Osteoblast (primary cell): ENCODE data around the gene PRPSAP1. TPM values are rescaled to one million over a fixed set of nuclear protein-coding genes. Genes with fewer than 3 reads are reported as not detected.

Experiments
- DNase-seq: peaks from one replicate; pipeline ENCODE4 v3.0.0; 2011; ENCODE audit warnings: low spot score, mixed read lengths; ENCODE audit not compliant: insufficient read length; ENCODE audit errors: missing footprints
- H2AFZ ChIP-seq: 2 replicates; pipeline ENCODE4 v1.6.0; 2011; ENCODE audit warnings: mild to moderate bottlenecking, low read length
- H3K27ac ChIP-seq: 2 replicates; pipeline ENCODE4 v1.5.1; 2011; ENCODE audit warnings: mild to moderate bottlenecking, low read depth, low read length, moderate library complexity
- H3K27me3 ChIP-seq: 2 replicates; pipeline ENCODE4 v1.6.0; 2012; ENCODE audit warnings: mild to moderate bottlenecking, control low read depth, inconsistent platforms, low read length, moderate library complexity; ENCODE audit not compliant: insufficient read depth
- H3K36me3 ChIP-seq: 2 replicates; pipeline ENCODE4 v1.5.1; 2011; ENCODE audit warnings: mild to moderate bottlenecking, low read length, control low read depth, moderate library complexity; ENCODE audit not compliant: insufficient read depth
- H3K4me1 ChIP-seq: 2 replicates; pipeline ENCODE4 v1.5.1; 2011; ENCODE audit warnings: mild to moderate bottlenecking, low read length, control low read depth, moderate library complexity; ENCODE audit not compliant: insufficient read depth
- H3K4me2 ChIP-seq: 2 replicates; pipeline ENCODE4 v1.6.0; 2011; ENCODE audit warnings: mild to moderate bottlenecking, low read length; ENCODE audit not compliant: insufficient read depth
- H3K4me3 ChIP-seq: fragments of 200-600 bp; sonication (generic); 3 replicates; pipeline ENCODE4 v1.5.1; 2012; ENCODE audit warnings: mild to moderate bottlenecking, low read length, inconsistent platforms; ENCODE audit not compliant: insufficient read depth
- H3K79me2 ChIP-seq: 2 replicates; pipeline ENCODE4 v1.6.0; 2012; ENCODE audit warnings: mild to moderate bottlenecking, low read length, control low read depth, inconsistent platforms; ENCODE audit not compliant: insufficient read depth
- H3K9me3 ChIP-seq: 2 replicates; pipeline ENCODE4 v1.5.1; 2011; ENCODE audit warnings: low read depth, low read length, control low read depth
- H4K20me1 ChIP-seq: 2 replicates; pipeline ENCODE4 v1.6.0; 2012; ENCODE audit warnings: mild to moderate bottlenecking, low read length, control low read depth; ENCODE audit not compliant: insufficient read depth
- total RNA-seq: library from RNA; depleted of rRNA; stranded (reverse); fragments of >200 nt; gene quantifications from 2 replicates; pipeline ENCODE4 v1.2.3, GENCODE V29; 2012
- TF ChIP-seq, protein P1 (sequence below): IDR thresholded peaks from 2 replicates; pipeline ENCODE4 v1.5.1; 2011; ENCODE audit warnings: mild to moderate bottlenecking, low read depth, low read length, moderate library complexity; ENCODE audit errors: extremely low read depth

PRPSAP1 gene
- total RNA-seq, 1 donor, result 79.6 TPM

DNA sequence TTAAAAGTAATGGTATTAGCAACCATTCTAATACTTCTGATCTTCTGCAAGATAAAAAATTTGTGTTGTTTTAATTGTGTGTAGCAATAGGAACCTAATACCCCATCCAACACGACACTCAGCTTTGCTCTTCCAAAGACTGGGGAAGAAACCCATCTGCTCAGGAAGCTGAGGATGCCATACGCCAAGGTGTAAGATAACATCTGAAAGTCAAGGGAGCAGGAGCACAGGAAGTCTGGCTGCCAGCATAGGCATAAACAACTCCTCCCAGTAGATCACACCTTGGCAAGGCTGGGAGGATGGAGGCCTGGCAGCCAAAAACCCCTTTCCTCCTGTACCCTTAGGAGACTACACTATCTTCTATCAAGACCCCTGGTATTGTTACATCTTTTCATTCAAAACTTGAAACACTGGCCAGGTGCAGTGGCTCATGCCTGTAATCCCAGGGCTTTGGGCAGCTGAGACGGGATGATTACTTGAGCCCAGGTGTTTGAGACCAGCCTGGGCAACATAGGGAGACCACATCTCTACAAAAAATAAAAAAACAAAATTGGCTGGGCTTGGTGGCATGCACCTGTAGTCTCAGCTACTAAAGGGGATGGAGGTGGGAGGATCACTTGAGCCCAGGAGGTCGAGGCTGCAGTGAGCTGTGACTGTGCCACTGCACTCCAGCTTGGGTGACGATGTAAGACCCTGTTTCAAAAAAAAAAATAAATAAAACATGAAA, 25.0 kb upstream of the PRPSAP1 start:
- H3K9me3 ChIP-seq, result no peaks in the 10 kb centered on the region

DNA sequence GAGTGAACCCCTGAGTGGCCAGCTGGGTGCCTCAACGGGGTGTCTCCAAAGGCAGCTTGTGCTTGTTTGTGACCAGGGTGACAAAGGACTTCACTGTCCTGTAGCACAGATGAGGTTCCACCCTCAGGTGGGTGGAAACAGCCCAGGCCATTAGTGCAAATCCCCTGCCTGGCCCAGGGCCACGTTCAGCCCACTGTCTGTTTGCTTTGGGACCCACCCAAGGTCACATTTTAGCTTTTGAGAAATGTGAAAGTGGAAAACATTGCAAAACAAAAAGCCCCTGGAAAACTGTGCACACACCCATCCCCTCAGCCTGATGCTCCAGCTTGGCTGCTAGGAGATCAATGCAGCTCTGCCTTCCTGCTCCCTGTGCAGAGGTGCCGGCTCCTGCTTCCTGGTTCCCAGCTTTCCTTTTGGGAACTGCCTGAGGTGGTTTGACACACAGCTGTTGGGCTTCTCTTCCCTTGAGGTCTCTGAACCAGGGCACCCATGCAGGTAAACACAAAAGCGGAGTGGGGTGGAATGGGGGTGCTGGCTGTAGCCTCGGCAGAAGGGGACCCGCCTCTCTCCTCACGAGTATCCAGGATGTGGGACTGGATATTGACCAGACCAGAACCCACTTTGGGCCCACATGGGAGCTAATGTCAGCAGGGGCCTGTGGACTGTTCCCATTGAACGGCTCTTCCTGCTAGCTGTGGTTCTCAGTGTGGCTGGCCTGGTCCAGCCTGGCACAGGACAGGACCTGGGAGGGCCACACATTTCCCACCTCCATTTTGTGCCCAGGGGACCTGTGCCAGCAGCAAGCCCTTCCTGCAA, 22.8 kb upstream of the PRPSAP1 start:
- H4K20me1 ChIP-seq, result no peaks in the 10 kb centered on the region
- H3K4me3 ChIP-seq, result no peak overlapping the region
- H3K27ac ChIP-seq, result peak overlapping the region; percentile 58
- no peaks in the 10 kb centered on the region for H3K79me2 ChIP-seq
- no peaks in the 10 kb centered on the region for H3K36me3 ChIP-seq
- H2AFZ ChIP-seq, result peak overlapping the region; percentile 19
- no peaks in the 10 kb centered on the region for H3K9me3 ChIP-seq
- H3K4me2 ChIP-seq, result peak overlapping the region; percentile 3
- H3K27me3 ChIP-seq, result no peaks in the 10 kb centered on the region
- peaks cover 21% of the 10 kb centered on the region for H3K4me1 ChIP-seq
- DNase-seq, result peak; percentile 71
- TF ChIP-seq, protein P1, sequence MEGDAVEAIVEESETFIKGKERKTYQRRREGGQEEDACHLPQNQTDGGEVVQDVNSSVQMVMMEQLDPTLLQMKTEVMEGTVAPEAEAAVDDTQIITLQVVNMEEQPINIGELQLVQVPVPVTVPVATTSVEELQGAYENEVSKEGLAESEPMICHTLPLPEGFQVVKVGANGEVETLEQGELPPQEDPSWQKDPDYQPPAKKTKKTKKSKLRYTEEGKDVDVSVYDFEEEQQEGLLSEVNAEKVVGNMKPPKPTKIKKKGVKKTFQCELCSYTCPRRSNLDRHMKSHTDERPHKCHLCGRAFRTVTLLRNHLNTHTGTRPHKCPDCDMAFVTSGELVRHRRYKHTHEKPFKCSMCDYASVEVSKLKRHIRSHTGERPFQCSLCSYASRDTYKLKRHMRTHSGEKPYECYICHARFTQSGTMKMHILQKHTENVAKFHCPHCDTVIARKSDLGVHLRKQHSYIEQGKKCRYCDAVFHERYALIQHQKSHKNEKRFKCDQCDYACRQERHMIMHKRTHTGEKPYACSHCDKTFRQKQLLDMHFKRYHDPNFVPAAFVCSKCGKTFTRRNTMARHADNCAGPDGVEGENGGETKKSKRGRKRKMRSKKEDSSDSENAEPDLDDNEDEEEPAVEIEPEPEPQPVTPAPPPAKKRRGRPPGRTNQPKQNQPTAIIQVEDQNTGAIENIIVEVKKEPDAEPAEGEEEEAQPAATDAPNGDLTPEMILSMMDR, result no peak

More for the DNA sequence above, 25.0 kb upstream of the PRPSAP1 start:
- H3K4me2 ChIP-seq, result no peak overlapping the region
- no peaks in the 10 kb centered on the region for H3K79me2 ChIP-seq
- DNase-seq, result peak; percentile 43
- H3K27ac ChIP-seq, result no peak overlapping the region
- no peaks in the 10 kb centered on the region for H4K20me1 ChIP-seq
- H3K4me1 ChIP-seq, result peaks cover 22% of the 10 kb centered on the region
- no peak overlapping the region for H2AFZ ChIP-seq
- H3K4me3 ChIP-seq, result no peak overlapping the region
- TF ChIP-seq, protein P1, result no peak
- no peaks in the 10 kb centered on the region for H3K27me3 ChIP-seq
- no peaks in the 10 kb centered on the region for H3K36me3 ChIP-seq

DNA sequence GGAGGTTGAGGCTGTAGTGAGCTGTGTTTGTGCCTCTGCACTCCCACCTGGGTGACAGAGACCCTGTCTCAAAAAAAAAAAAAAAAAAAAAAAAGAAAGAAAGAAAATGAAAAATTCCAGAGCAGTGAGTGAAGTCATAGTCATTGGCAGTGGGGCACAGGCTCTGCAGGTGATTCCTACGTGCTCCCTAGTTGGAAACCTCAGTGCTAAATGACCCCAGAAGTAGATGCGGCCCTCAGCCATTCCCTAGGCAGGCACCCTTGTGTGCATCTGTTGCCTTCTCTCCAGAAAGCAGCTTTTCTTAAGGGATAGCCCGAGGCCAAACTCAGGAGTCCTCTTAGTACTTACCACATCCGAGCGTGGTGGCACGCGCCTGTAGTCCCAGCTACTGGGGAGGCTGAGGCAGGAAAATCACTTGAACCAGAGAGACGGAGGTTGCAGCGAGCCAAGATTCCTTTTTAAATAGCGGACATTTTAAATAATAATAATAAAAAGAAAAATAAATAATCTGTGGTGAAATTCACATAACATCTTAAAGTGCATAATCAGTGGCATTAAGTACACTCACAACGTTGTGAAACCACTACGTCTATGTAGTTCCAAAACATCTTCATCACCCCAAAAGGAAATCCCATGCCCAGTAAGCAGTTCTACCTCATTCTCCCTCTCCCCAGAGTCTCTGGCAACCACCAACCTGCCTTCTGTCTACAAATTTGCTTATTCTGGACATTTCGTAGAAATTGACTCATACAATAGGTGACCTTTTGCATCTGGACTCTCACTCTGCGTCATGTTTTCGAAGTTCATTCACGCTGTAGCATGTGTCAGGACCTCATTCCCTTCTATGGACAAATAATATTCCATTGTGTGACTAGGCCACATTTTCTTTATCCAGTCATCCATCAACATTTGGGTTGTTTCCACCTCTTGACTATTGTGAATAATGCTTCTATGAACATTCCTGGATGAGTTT, 18.2 kb upstream of the PRPSAP1 start:
- Histone ChIP-seq H4K20me1 (no peaks in the 10 kb centered on the region), H3K4me2 (peak overlapping the region; percentile 20), H2AFZ (no peak overlapping the region), H3K9me3 (no peaks in the 10 kb centered on the region), H3K36me3 (no peaks in the 10 kb centered on the region), H3K4me1 (peaks cover 40% of the 10 kb centered on the region), H3K27me3 (no peaks in the 10 kb centered on the region), H3K4me3 (no peak overlapping the region), H3K79me2 (no peaks in the 10 kb centered on the region), H3K27ac (peak overlapping the region; percentile 99)
- TF ChIP-seq, protein P1, result no peak
- peak; percentile 91 for DNase-seq
